ENCODE data around the gene OIT3. TPM values are rescaled to one million over a fixed set of nuclear protein-coding genes. Genes with fewer than 3 reads are reported as not detected.

Gene OIT3
- total RNA-seq, 1 experiment from 2014 or later = not detected

DNA sequence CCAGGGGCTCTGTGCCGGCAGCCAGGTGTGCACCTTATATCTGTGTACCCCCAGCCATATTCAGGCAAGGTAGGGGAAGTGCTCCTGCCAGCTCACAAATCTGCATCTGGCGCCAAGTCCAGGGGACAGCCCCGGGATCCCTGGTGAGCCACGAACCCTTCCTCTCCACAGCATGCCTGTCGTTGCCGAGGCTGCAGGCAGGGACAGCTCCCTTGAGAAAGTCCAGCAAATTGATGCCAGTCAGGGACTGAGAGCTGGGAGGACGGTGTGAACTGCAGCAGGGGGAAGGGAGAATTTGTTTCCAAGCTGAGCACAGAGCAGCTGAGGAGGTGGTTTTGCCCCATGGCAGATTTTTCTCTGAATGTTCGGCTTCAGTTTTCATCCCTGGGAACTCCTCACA, 60.1 kb downstream of the OIT3 start:
- ChIA-PET POLR2A (ENCODE audit: low non-redundant PET) (no interaction called here), CTCF (no interaction called here)
- Histone ChIP-seq H3K27ac (ENCODE audit: low read depth, low read length, poor library complexity, severe bottlenecking) (no peak overlapping the region), H3K4me1 (ENCODE audit: insufficient read depth, low read length, poor library complexity, severe bottlenecking) (no peaks in the 10 kb centered on the region), H3K27me3 (replicated peaks; ENCODE audit: insufficient read depth, low read depth, low read length, poor library complexity) (no peaks in the 10 kb centered on the region), H3K4me3 (ENCODE audit: low read depth, low read length, poor library complexity, severe bottlenecking) (no peak overlapping the region), H3K36me3 (ENCODE audit: insufficient read depth, low read length, poor library complexity, severe bottlenecking) (no peaks in the 10 kb centered on the region), H3K9me3 (ENCODE audit: low read depth, low read length, poor library complexity, severe bottlenecking) (no peaks in the 10 kb centered on the region)
- intact Hi-C loops (cut with micrococcal nuclease; ENCODE audit: unreplicated experiment) = no loop called here
- TF ChIP-seq CTCF (conservative IDR thresholded peaks at IDR 0.05; ENCODE audit: low read depth, low read length) = no peak
- TF ChIP-seq EZH2 (IDR thresholded peaks at IDR 0.05; ENCODE audit: borderline replicate concordance, low read depth, low read length, poor library complexity, severe bottlenecking) = no peak
- no peak for DNase-seq (ENCODE audit: low spot score)
- BruUV-seq (replicated peaks) = no TSS peak

DNA sequence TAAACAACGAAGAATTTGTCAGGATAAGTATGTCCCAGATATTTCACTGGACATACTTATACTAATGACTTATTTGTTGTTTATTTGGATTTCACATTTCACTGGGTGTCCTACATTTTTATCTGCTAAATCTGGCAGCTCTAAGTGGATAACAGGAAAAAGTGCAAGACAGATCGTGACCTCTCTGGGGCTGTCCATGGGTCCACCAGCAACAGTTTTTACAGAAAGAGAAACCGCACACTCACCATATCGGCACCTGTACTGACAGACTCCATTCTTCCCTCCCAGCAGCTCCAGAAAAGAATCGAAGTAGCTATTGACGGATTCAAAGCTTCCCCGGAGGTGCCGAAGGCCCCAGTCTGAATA, 60.7 kb downstream of the OIT3 start:
- no peak for TF ChIP-seq EZH2 (IDR thresholded peaks at IDR 0.05; ENCODE audit: borderline replicate concordance, low read depth, low read length, poor library complexity, severe bottlenecking)
- no peak for TF ChIP-seq CTCF (conservative IDR thresholded peaks at IDR 0.05; ENCODE audit: low read depth, low read length)
- no peak overlapping the region for H3K27ac ChIP-seq (ENCODE audit: low read depth, low read length, poor library complexity, severe bottlenecking)
- DNase-seq (ENCODE audit: low spot score) = no peak
- H3K4me1 ChIP-seq (ENCODE audit: insufficient read depth, low read length, poor library complexity, severe bottlenecking) = no peaks in the 10 kb centered on the region
- no TSS peak for BruUV-seq (replicated peaks)
- no peaks in the 10 kb centered on the region for H3K9me3 ChIP-seq (ENCODE audit: low read depth, low read length, poor library complexity, severe bottlenecking)
- H3K4me3 ChIP-seq (ENCODE audit: low read depth, low read length, poor library complexity, severe bottlenecking) = no peak overlapping the region
- CTCF ChIA-PET = no interaction called here
- POLR2A ChIA-PET (ENCODE audit: low non-redundant PET) = no interaction called here
- intact Hi-C loops (cut with micrococcal nuclease; ENCODE audit: unreplicated experiment) = no loop called here
- H3K27me3 ChIP-seq (replicated peaks; ENCODE audit: insufficient read depth, low read depth, low read length, poor library complexity) = no peaks in the 10 kb centered on the region
- H3K36me3 ChIP-seq (ENCODE audit: insufficient read depth, low read length, poor library complexity, severe bottlenecking) = no peaks in the 10 kb centered on the region

DNA sequence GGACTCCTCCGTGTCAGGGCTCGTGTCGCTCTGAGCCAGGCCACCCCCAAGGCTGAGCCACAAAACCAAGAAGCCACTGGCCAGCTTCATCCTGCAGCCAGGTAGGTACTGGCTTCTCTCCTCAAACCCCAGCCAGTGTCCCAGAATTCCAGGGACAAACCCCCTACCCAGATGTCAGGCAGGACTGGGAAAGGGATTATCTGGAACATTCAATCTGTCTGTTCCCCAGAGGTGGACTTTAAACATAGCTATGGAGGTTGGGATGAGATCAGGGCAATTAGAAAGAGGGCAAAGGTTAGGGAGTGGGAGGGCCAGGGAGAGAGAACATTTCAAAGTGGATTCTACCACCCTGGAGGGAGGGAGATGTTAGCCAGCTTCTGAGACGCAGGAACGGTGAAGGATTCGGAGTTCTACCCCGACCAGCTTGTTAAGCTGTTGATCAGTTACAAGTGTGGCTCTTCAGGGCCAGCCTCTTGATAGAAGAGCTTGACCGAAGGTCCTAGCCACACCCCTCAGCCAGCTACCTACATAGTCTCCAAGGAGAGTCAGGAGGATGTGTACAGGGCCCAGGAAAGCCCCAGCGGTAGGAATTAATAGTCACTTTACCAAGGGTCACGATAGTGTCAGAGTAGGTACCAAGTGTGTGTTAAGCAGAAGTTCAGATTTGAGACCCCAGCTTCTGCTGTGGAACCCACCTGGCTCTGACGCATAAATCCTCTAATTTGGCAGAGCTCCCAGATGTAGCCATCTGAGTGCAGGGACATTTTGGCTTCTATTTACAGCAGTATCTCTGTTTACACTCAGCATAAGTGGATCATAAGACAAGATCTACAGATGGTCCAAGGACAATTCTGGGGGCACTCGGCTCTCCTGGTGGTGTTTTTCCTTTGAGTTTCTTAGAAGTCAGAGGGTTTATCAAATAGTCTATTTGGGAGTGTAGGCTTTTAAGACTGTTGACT, 61.3 kb downstream of the OIT3 start, which contains the start of gene PLA2G12B:
TSS of gene PLA2G12B (minus strand) at position 211 of the 959 bp plus-strand sequence. CDS start at position 90, 121 bp downstream.
- H3K27ac ChIP-seq (ENCODE audit: low read depth, low read length, poor library complexity, severe bottlenecking) = no peak within 1 kb of the TSS

More for the DNA sequence above, 61.3 kb downstream of the OIT3 start, which contains the start of gene PLA2G12B:
- Histone ChIP-seq H3K36me3 (ENCODE audit: insufficient read depth, low read length, poor library complexity, severe bottlenecking) (no peaks in the 10 kb centered on the region), H3K9me3 (ENCODE audit: low read depth, low read length, poor library complexity, severe bottlenecking) (no peaks in the 10 kb centered on the region), H3K4me1 (ENCODE audit: insufficient read depth, low read length, poor library complexity, severe bottlenecking) (no peaks in the 10 kb centered on the region), H3K4me3 (ENCODE audit: low read depth, low read length, poor library complexity, severe bottlenecking) (no peak within 1 kb of the TSS), H3K27me3 (replicated peaks; ENCODE audit: insufficient read depth, low read depth, low read length, poor library complexity) (no peaks in the 10 kb centered on the region)
- TF ChIP-seq CTCF (conservative IDR thresholded peaks at IDR 0.05; ENCODE audit: low read depth, low read length) (no peak), EZH2 (IDR thresholded peaks at IDR 0.05; ENCODE audit: borderline replicate concordance, low read depth, low read length, poor library complexity, severe bottlenecking) (no peak)
- no TSS peak for BruUV-seq (replicated peaks)
- intact Hi-C loops (cut with micrococcal nuclease; ENCODE audit: unreplicated experiment) = no loop called here
- ChIA-PET POLR2A (ENCODE audit: low non-redundant PET) (no interaction called here), CTCF (no interaction called here)
- DNase-seq (ENCODE audit: low spot score) = peak; percentile 8
